ENCODE results near the gene DPEP1. TPM values are rescaled to one million over a fixed set of nuclear protein-coding genes. Genes with fewer than 3 reads are reported as not detected.
A peak's percentile ranks its signal among the peaks of the same experiment; 100 is the strongest.

DPEP1 gene
- total RNA-seq, 2 experiments from 2014 or later = not detected

GRCh38 chr16:89599451-89599858, 14.0 kb upstream of the DPEP1 start:
- Mint-ChIP-seq H3K27me3 (no peaks in the 10 kb centered on the region), H3K4me1 (peaks cover 7% of the 10 kb centered on the region), H3K4me3 (no peak overlapping the region), H3K27ac (no peak overlapping the region), H3K9me3 (no peaks in the 10 kb centered on the region), H3K36me3 (no peaks in the 10 kb centered on the region)
- POLR2A ChIA-PET = no interaction called here
- no peak for DNase-seq
- peak; percentile 34 for ATAC-seq (ENCODE audit: low read depth)

DNA sequence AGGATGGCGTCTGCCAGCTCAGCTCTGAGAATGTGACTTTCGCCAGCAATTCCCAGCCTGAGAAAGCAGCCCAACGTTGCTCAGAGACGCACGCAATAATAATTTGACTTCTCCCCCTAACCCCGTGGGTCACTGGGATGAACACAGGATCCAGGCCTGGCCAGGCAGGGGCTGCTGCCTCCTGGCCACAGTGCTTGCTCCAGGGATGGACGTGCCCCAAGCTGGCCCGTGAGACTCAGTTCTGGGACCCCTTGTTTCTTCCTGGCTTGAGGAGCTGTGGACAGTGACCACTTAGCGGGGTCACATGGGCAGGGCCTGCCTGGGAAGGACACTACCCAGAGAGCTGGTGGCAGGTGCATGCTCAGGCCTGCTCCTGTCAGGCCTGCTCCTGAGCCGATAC, 13.5 kb upstream of the DPEP1 start:
- H3K4me3 Mint-ChIP-seq = no peak overlapping the region
- no peak for DNase-seq
- POLR2A ChIA-PET = no interaction called here
- no peak overlapping the region for H3K27ac Mint-ChIP-seq
- H3K36me3 Mint-ChIP-seq = no peaks in the 10 kb centered on the region
- H3K9me3 Mint-ChIP-seq = no peaks in the 10 kb centered on the region
- H3K27me3 Mint-ChIP-seq = no peaks in the 10 kb centered on the region
- no peak for ATAC-seq (ENCODE audit: low read depth)
- H3K4me1 Mint-ChIP-seq = peaks cover 7% of the 10 kb centered on the region

GRCh38 chr16:89600427-89600826, 13.0 kb upstream of the DPEP1 start:
- Mint-ChIP-seq H3K4me3 (no peak overlapping the region), H3K27me3 (no peaks in the 10 kb centered on the region), H3K9me3 (no peaks in the 10 kb centered on the region), H3K4me1 (peaks cover 7% of the 10 kb centered on the region), H3K27ac (no peak overlapping the region), H3K36me3 (no peaks in the 10 kb centered on the region)
- POLR2A ChIA-PET = no interaction called here
- ATAC-seq (ENCODE audit: low read depth) = no peak
- DNase-seq = no peak

GRCh38 chr16:89600956-89601355, 12.5 kb upstream of the DPEP1 start:
- no peak for DNase-seq
- no peak overlapping the region for H3K4me3 Mint-ChIP-seq
- H3K4me1 Mint-ChIP-seq = peaks cover 6% of the 10 kb centered on the region
- H3K27me3 Mint-ChIP-seq = no peaks in the 10 kb centered on the region
- no peak overlapping the region for H3K27ac Mint-ChIP-seq
- no peaks in the 10 kb centered on the region for H3K9me3 Mint-ChIP-seq
- POLR2A ChIA-PET = no interaction called here
- no peak for ATAC-seq (ENCODE audit: low read depth)
- no peaks in the 10 kb centered on the region for H3K36me3 Mint-ChIP-seq

- Mint-ChIP-seq H3K4me3 (no peak overlapping the region), H3K9me3 (no peaks in the 10 kb centered on the region), H3K36me3 (no peaks in the 10 kb centered on the region), H3K27ac (no peak overlapping the region), H3K27me3 (no peaks in the 10 kb centered on the region), H3K4me1 (peaks cover 6% of the 10 kb centered on the region)
- no peak for ATAC-seq (ENCODE audit: low read depth)
- DNase-seq = no peak
- POLR2A ChIA-PET = no interaction called here
Measured at GRCh38 chr16:89601906-89602272, 11.6 kb upstream of the DPEP1 start.

- no peak overlapping the region for H3K4me3 Mint-ChIP-seq
- no peaks in the 10 kb centered on the region for H3K36me3 Mint-ChIP-seq
- H3K9me3 Mint-ChIP-seq = no peaks in the 10 kb centered on the region
- DNase-seq (no peak), ATAC-seq (ENCODE audit: low read depth) (peak; percentile 73)
- H3K27me3 Mint-ChIP-seq = no peaks in the 10 kb centered on the region
- POLR2A ChIA-PET = no interaction called here
- H3K4me1 Mint-ChIP-seq = peaks cover 6% of the 10 kb centered on the region
- H3K27ac Mint-ChIP-seq = no peak overlapping the region
Measured at GRCh38 chr16:89602273-89602951, 11.0 kb upstream of the DPEP1 start.

DNA sequence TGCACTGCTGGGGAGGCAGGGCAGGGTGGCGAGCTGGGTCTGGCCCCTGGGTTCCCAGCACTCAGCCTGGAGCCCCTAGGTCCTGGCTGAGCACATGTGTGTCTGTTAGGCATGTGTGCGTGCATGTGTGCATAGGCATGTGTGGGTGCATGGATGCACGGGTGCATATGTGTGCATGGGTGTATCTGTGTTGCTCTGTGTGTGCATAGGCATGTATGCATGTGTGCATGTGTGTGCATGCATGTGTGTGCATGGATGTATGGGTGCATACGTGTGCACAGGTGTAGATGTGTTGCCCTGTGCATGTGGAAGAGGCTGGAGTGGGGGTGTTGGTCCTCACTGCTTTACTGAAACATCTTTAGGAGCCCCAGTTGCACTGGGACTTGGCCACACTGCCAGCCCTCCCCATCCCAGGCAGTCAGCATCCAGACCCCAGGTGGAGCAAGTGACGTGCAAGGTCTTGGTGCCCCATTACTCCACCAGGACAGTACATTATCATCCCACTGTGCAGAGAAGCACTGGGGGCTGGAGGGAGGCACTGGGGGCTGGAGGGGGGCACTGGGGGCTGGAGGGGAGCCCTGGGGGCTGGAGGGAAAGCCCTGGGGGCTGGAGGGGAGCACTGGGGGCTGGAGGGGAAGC, 10.4 kb upstream of the DPEP1 start:
- Mint-ChIP-seq H3K27ac (no peak overlapping the region), H3K9me3 (no peaks in the 10 kb centered on the region), H3K27me3 (no peaks in the 10 kb centered on the region), H3K36me3 (no peaks in the 10 kb centered on the region), H3K4me3 (no peak overlapping the region), H3K4me1 (peaks cover 6% of the 10 kb centered on the region)
- DNase-seq (no peak), ATAC-seq (ENCODE audit: low read depth) (no peak)
- POLR2A ChIA-PET = no interaction called here

DNA sequence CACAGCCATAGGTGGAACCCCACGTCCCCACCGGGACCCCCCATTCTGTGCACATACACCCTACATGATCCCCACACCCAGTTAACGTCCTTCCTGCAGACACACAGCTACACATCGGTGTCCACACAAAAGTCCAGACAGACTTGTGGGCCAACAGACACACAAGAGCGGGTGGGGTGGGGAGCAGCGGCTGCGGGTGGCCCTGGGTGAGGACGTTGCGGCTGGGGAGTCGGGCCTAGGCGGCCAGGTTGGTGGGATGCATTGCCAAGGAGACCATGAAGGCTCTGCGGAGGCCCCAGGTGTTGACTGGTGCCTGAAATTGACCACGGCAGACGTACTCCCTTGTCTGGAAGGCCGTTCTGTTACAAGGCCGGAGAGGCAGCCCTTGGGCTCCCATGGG, 8.7 kb upstream of the DPEP1 start:
- H3K27ac Mint-ChIP-seq = no peak overlapping the region
- H3K36me3 Mint-ChIP-seq = no peaks in the 10 kb centered on the region

GRCh38 chr16:89605186-89605970, 8.1 kb upstream of the DPEP1 start:
- ATAC-seq (ENCODE audit: low read depth) (no peak), DNase-seq (no peak)
- Mint-ChIP-seq H3K36me3 (no peaks in the 10 kb centered on the region), H3K9me3 (no peaks in the 10 kb centered on the region), H3K4me1 (peaks cover 6% of the 10 kb centered on the region), H3K27me3 (no peaks in the 10 kb centered on the region), H3K27ac (no peak overlapping the region), H3K4me3 (no peak overlapping the region)
- POLR2A ChIA-PET = no interaction called here

More for the DNA sequence above, 8.7 kb upstream of the DPEP1 start:
- ATAC-seq (ENCODE audit: low read depth) = no peak
- Mint-ChIP-seq H3K4me1 (peaks cover 6% of the 10 kb centered on the region), H3K27me3 (no peaks in the 10 kb centered on the region), H3K9me3 (no peaks in the 10 kb centered on the region), H3K4me3 (no peak overlapping the region)
- POLR2A ChIA-PET = no interaction called here
- DNase-seq = no peak

GRCh38 chr16:89606006-89606405, 7.4 kb upstream of the DPEP1 start:
- no peak overlapping the region for H3K4me3 Mint-ChIP-seq
- no peaks in the 10 kb centered on the region for H3K9me3 Mint-ChIP-seq
- ATAC-seq (ENCODE audit: low read depth) (no peak), DNase-seq (no peak)
- peaks cover 6% of the 10 kb centered on the region for H3K4me1 Mint-ChIP-seq
- no peak overlapping the region for H3K27ac Mint-ChIP-seq
- no peaks in the 10 kb centered on the region for H3K36me3 Mint-ChIP-seq
- POLR2A ChIA-PET = no interaction called here
- H3K27me3 Mint-ChIP-seq = no peaks in the 10 kb centered on the region

- POLR2A ChIA-PET = no interaction called here
- H3K4me1 Mint-ChIP-seq = peaks cover 5% of the 10 kb centered on the region
- DNase-seq = no peak
- no peaks in the 10 kb centered on the region for H3K36me3 Mint-ChIP-seq
- no peak for ATAC-seq (ENCODE audit: low read depth)
- no peaks in the 10 kb centered on the region for H3K9me3 Mint-ChIP-seq
- H3K27ac Mint-ChIP-seq = no peak overlapping the region
- no peaks in the 10 kb centered on the region for H3K27me3 Mint-ChIP-seq
- no peak overlapping the region for H3K4me3 Mint-ChIP-seq
Measured at GRCh38 chr16:89607453-89607852, 6.0 kb upstream of the DPEP1 start.

DNA sequence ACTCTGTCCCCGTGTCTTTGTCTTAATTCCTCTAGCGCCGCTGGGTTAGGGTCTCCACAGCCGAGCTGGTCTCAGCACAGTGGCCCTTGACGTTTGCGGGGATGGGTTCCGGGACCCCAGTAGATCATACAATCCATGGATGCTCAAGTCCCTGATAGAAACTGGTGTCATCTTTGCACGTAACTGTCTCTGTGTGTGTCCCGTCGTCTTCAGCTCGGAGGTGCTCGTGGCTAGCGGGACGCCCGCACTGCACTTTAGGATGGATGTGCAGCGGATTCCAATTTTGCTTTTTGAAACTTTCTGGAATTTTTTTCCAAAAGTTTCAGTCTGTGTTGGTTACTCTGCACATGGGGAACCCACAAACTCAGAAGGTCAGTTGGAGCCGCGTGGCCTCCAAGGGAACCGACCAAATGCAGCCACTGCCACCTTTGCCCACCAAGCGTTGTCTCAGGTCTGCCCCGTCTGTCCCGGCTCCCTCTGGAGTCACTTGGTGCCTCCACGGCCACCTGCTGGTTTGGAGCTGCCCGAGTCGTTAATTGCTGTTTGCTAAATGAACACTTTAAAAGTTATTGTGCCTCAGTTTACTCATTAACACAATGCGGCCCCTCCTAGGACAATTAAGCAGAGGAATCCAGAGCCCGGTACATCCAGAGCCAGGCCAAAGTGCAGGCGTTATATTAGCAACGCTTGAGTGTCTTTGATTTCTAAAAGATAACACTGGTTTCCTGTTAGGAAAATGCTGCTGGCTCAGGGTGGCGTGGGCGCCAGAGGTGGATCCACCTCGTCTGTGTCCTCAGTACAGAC, 5.3 kb upstream of the DPEP1 start:
- H3K36me3 Mint-ChIP-seq = no peaks in the 10 kb centered on the region
- ATAC-seq (ENCODE audit: low read depth) = no peak
- H3K27ac Mint-ChIP-seq = no peak overlapping the region
- no peaks in the 10 kb centered on the region for H3K4me1 Mint-ChIP-seq
- POLR2A ChIA-PET = interaction anchor here (0.8 kb wide), 1 partner anchor 61 kb away, joined by 5 read pairs; no protein-coding TSS in a partner anchor
- H3K9me3 Mint-ChIP-seq = no peaks in the 10 kb centered on the region
- no peak overlapping the region for H3K4me3 Mint-ChIP-seq
- no peaks in the 10 kb centered on the region for H3K27me3 Mint-ChIP-seq
- no peak for DNase-seq

DNA sequence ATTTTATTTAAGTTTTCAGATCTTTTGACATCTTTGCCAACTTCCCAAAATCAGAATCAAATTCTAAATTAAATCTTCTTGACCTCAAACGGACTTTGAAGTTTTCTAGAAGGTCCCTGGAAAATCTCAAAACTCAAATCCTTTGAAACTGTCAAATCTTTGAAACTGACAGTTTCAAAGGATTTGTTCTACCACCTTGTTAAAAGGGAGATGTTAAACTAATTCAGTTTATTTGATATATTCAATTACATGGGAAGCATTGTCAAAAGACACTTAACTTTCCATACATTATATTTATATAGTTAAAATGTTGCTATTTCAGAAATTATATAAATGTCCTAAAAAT, 3.4 kb upstream of the DPEP1 start:
- POLR2A ChIA-PET = no interaction called here
- ATAC-seq (ENCODE audit: low read depth) = no peak
- Mint-ChIP-seq H3K4me3 (no peak overlapping the region), H3K27ac (no peak overlapping the region), H3K9me3 (no peaks in the 10 kb centered on the region), H3K4me1 (no peaks in the 10 kb centered on the region), H3K36me3 (no peaks in the 10 kb centered on the region), H3K27me3 (no peaks in the 10 kb centered on the region)
- no peak for DNase-seq

Data from activated naive CD8-positive, alpha-beta T cell treated with anti-CD3 and anti-CD28 coated beads, Interleukin-2, amount 10 ng/mL, durations not matched to agents 7 days and 5 days (primary cell).